Pons (tissue), 1 donor: Measurements from ENCODE around the gene PTPN1.

Experiments used
- DNase-seq: peaks from one replicate; pipeline ENCODE4 v3.0.0-alpha.2; 2016; ENCODE audit warnings: low spot score

Gene PTPN1

DNA sequence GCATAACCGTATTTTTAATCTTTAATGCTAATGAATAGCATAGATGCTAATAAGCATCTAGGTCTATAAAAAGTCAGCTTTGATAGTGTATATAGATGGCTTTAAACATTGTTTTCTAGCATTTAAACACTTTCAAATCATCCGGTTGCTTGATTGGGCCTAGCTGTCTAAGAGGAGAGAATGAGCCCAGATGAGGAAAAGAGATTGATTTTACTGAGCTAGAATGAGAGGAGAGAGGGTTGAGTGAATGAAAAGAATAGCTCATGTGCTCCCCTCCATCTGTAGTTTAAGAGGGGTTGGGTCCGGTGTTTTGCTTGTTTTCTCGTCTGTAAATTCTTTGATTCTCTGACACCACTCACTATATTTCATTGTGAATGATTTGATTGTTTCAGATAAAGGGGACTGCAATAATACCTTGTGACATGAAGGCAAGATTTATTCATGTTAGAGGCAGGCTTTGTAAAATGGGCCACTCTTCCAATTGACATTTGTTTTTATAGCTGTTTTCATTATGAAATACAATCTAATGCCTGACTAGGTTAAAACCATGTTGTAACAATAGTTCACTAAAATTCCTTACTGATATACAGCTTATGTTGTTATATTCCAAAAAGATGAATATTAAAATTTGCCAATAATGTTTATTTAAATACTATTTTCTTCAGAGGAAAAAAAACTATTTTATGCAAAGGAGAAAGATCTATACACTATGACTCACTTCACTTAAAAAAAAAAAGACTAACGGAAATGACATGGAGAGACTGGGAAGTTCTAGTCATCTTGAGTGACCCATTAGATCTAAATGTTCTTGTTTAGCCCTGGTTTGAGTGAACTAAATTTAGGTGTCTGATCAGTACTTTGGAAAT lies 3.2 kb downstream of the PTPN1 start:
- peak; percentile 68 for DNase-seq

- DNase-seq = no peak
Measured at GRCh38 chr20:50514035-50514337, 3.8 kb downstream of the PTPN1 start.

- DNase-seq = no peak
Measured at GRCh38 chr20:50514750-50515149, 4.6 kb downstream of the PTPN1 start.

DNA sequence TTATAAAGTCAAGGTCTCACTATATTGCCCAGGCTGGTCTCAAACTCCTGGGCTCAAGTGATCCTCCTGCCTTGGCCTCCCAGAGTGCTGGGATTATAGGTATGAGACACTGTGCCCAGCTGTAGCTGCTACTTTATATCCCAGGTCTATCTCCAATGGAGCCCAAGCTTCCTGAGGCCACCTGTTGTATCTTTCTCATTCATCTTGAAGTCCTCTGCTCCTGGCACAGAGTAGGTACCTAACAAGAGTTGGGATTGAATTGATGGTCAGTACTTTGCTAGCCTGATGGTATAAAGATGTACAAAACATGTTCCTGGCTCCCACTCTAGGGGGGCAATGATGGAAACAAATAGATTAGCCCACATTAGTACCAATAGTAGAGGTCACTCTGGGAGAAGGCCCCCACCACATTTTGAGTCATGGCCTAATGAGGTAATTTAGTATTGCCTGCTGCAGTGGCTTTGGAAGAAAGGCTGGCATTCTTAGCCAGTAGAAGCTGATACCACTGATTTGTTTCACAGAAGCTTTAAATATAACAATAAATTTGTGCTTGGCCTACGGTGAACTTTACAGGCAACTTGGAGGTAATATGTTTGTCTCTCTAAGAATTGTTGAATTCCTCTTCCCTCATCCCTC lies 5.4 kb downstream of the PTPN1 start:
- DNase-seq = no peak

- peak; percentile 22 for DNase-seq
Measured at GRCh38 chr20:50516180-50516934, 6.2 kb downstream of the PTPN1 start.

GRCh38 chr20:50516935-50517816 lies 7.0 kb downstream of the PTPN1 start:
- DNase-seq = no peak

DNA sequence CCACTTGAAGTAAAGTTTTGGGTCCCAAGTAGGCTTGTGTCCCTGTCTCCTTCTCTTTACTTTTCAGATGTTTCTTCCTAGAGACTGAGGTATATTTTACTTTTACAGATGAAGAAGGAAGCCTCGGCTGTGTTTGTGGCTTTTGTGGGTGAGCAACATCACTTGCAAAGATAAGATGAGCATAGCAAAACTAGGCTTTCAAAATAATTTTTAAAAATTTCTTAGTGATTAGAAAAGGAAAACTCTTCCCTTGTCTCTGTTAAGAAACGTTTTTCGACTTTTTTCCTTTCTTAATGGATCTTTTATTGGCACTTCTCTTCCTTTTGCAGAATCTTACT lies 7.6 kb downstream of the PTPN1 start:
- no peak for DNase-seq

- DNase-seq = no peak
Measured at GRCh38 chr20:50518270-50518721, 8.1 kb downstream of the PTPN1 start.

- no peak for DNase-seq
Measured at GRCh38 chr20:50519036-50519762, 9.0 kb downstream of the PTPN1 start.

- DNase-seq = no peak
Measured at GRCh38 chr20:50520222-50520880, 10.2 kb downstream of the PTPN1 start.

- DNase-seq = no peak
Measured at GRCh38 chr20:50521221-50522052, 11.3 kb downstream of the PTPN1 start.

DNA sequence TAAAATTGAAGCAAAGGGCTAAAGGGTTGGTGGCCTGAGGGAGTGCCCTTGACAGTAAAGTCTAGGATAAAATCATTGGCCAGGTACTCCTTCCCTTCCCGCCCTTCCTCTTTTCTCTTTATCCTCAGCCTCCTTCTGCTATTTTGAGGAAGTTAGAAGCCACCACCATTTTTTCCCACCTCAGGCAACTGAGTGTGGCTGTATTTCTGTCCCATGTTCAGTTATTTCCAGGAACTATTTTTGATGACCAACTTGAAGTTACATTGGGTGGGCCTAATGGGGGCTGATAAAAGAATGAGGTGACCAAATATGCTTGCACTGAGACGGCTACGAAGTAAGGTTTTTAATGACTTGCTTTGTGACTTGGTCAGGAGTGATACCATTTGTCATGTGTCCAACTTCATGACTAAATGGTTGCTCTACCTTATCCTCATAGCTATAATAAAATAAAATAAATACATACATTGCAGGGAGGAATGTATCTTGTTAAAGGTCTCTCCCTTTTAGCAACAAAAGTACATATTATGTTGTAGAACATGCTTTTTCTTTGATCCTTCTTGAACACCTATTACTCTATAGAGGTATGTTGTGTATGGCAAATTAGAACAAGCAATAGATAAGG lies 12.0 kb downstream of the PTPN1 start:
- no peak for DNase-seq

DNA sequence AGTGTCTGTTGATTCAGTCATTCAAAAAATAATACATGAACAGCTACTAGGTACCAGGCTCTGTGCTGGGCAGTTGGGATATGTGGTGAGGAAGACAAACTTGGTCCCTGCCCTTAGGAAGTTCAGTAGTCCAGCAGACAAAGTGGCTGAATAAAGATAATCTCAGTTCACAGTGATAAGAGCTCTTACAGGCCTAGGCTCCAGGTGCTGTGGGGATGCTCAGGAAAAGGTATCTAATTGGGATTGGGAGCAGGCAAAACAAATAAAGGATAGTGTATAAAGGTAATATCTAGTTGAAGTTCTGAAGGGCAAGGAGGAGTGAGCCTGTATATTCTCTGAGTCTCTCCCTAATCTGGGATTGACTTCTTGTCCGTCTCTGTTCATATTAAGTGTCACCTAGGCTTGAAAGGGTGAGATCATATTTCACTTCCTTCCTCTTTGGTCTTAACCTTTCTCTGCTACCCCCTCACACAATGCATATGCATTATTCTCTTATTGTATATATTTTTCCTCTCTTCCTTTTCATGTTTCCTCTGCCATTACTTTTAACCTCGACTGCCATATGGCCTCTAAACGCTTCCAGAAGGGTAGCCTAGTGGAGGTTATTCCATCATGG lies 13.5 kb downstream of the PTPN1 start:
- DNase-seq = no peak

- no peak for DNase-seq
Measured at GRCh38 chr20:50525681-50526080, 15.5 kb downstream of the PTPN1 start.

GRCh38 chr20:50526403-50526989 lies 16.3 kb downstream of the PTPN1 start:
- DNase-seq = no peak

GRCh38 chr20:50527068-50527605 lies 17.0 kb downstream of the PTPN1 start:
- DNase-seq = no peak

DNA sequence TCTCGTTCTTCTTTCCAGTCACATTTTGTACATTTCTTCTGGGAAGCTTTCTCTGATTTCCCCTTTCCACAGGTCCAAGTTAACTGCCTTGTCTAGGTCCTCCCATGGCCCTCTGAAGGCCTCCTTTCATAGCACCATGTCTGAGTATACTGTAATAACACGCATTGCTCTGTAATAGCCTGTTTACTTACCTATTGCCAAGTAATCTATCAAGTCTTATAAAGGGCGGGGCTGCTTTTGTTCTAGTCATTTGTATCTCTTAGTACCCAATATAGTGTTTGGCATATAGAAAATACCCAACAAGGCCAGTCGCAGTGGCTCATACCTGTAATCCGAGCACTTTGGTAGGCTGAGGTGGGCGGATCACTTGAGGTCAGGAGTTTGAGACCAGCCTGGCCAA lies 17.9 kb downstream of the PTPN1 start:
- no peak for DNase-seq

- DNase-seq = no peak
Measured at GRCh38 chr20:50528804-50529351, 18.7 kb downstream of the PTPN1 start.
